GOT3 (cell line): ENCODE measurements around the gene LMF1.

ENCODE experiments used
- DNase-seq: peaks from one replicate; lab custom pipeline; 2025; ENCODE audit warnings: mixed read lengths; lab: John Stamatoyannopoulos, UW

The LMF1 gene

DNA sequence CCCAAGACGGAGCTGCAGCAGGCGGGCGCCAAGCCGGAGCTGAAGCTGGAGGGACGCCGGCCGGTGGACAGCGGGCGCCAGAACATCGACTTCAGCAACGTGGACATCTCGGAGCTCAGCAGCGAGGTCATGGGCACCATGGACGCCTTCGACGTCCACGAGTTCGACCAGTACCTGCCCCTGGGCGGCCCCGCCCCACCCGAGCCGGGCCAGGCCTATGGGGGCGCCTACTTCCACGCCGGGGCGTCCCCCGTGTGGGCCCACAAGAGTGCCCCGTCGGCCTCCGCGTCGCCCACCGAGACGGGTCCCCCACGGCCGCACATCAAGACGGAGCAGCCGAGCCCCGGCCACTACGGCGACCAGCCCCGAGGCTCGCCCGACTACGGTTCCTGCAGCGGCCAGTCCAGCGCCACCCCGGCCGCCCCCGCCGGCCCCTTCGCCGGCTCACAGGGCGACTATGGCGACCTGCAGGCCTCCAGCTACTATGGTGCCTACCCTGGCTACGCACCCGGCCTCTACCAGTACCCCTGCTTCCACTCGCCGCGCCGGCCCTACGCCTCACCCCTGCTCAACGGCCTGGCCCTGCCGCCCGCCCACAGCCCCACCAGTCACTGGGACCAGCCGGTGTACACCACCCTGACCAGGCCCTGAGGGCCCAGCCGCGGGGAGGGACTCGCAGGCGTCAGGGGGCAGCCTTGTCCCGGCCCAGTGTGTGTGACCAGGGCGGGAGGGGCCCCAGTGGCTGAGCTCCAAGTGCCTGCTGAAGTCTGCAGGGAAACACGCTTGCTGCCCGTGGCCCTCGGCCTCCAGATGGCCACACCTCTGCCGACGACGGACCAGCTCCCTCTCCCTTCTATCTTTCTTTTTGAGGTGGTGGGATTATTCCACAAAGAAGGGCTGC, 14.2 kb upstream of the LMF1 start:
- no peak for DNase-seq

GRCh38 chr16:984121-984694, 13.4 kb upstream of the LMF1 start:
- DNase-seq: no peak

- DNase-seq: no peak
Measured at GRCh38 chr16:983044-984030, 12.6 kb upstream of the LMF1 start.

DNA sequence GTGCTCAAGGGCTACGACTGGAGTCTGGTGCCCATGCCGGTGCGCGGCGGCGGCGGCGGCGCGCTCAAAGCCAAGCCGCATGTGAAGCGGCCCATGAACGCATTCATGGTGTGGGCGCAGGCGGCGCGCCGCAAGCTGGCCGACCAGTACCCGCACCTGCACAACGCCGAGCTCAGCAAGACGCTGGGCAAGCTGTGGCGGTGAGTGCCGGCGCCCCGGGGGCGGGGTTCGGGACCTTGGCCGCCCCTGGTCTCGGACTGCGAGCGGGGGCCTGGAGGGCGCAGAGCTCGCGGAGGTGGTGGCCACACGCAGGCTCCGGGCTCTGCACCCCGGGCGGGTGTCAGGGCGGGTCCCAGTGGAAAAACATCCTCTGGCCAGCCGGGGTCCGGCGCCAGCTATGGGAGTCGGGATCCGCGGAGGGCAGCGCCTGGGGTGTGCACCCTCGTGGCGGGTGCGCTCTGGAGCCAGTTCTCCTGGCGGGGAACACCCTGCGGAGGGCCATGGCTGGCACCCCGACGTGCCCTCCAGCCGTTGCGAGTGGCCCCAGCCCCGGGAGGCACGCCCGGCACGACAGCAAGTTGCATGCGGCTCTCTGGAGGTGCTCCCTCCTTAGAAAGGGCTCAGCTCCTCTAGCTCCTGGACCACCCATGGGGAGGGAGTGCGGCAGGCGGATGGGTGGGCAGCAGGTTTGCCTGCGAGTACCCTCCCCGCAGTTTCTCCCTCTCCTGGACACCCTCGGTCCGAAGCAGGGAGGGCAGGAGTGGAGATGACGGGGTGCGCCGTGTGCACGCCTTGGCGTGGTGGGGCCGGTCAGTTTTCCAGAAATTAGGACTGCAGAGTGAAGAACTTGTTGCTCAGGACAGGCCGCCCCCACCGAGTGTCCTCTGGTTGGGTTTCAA, 11.6 kb upstream of the LMF1 start:
- DNase-seq: no peak

DNA sequence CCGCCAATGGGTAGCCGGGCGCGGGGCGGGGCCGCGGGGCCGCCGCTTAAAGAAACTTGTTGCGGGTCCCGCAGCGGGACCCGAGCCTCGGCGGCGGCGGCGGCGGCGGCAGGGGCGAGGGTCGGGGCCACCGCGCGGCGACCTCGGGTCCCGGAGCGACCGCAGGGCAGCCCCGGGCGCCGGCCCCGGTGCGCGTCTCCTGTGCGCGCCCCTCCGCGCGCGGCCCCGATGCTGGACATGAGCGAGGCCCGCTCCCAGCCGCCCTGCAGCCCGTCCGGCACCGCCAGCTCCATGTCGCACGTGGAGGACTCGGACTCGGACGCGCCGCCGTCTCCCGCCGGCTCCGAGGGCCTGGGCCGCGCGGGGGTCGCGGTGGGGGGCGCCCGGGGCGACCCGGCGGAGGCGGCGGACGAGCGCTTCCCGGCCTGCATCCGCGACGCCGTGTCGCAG, 10.9 kb upstream of the LMF1 start, which contains the start of gene SOX8:
TSS of gene SOX8 (plus strand) at position 76 of the 450 bp plus-strand sequence. CDS start at position 229, 153 bp downstream.
- no peak for DNase-seq

DNA sequence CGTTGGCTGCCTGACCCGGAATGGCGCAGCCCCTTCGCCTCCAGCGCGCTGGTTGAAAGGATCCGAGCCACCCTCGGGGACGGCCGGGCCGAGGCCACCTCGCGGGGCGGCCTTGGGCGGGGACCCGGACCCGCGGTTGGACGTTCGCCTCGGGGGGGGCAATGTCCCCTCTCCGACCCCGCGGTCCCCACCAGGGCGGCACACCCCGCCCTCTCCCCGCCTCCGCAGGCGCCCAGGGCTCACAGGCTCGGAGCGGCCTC, 9.7 kb upstream of the LMF1 start:
- DNase-seq: no peak

- no peak for DNase-seq
Measured at GRCh38 chr16:979859-980594, 9.2 kb upstream of the LMF1 start.

- no peak for DNase-seq
Measured at GRCh38 chr16:979147-979546, 8.4 kb upstream of the LMF1 start.

GRCh38 chr16:978403-978802, 7.6 kb upstream of the LMF1 start:
- no peak for DNase-seq

GRCh38 chr16:977896-978295, 7.1 kb upstream of the LMF1 start:
- no peak for DNase-seq

- no peak for DNase-seq
Measured at GRCh38 chr16:977081-977701, 6.4 kb upstream of the LMF1 start.

DNA sequence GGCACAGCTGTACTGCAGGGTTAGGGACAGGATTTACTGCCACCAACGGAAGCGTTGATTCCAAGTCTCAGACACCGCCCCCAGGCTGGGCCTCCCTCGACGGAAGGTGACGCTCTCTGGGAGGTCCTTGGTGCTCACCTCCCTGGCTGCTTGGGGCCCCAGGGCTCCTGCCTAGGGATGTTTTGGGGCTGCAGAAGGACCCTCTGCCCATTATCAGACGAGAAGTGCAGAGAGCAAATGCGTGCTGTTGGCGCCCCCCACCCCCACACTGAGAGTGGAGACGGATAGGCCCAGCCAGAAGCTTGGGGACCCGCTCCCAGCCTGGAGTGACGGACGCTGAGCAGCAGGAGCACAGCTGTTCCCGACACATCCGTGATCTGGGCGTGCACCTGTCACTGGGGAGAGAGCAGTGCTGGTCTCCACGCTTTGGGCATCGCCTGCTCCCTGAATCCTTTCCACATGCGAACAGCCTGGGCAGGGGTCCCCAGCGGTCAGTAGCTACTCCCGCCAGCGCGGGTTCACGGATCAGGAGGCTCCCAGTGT, 5.7 kb upstream of the LMF1 start:
- no peak for DNase-seq

GRCh38 chr16:975291-975690, 4.5 kb upstream of the LMF1 start:
- DNase-seq: no peak

GRCh38 chr16:974611-975261, 4.0 kb upstream of the LMF1 start:
- no peak for DNase-seq

DNA sequence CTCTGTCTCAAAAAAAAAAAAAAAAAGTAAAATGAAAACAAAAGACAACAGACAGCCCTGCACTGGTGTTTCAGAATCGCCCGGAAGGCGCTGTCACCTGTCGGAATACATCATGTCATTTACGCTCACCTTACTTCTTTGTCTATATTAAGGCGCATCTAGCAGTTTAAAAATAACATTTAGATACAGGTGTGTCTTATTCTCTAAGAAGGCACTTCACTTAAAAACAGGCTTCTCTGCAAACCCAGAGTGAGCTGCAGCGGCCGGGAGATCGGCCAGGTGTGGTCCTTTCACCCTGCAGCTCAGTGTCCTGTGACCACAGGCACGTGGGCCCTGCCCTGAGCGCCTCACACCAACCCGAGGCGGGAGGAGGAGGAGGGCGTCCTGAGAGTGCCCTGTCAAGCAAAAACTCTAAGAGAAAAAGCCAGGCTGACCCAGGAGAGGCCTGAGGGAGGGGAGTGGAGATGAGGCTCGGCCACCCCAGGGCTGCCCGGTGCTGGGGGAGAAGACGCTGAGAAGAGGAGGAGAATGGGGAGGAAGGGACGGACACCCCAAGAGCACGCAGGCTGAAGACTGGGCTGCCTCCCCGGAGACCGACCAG, 3.3 kb upstream of the LMF1 start:
- no peak for DNase-seq

DNA sequence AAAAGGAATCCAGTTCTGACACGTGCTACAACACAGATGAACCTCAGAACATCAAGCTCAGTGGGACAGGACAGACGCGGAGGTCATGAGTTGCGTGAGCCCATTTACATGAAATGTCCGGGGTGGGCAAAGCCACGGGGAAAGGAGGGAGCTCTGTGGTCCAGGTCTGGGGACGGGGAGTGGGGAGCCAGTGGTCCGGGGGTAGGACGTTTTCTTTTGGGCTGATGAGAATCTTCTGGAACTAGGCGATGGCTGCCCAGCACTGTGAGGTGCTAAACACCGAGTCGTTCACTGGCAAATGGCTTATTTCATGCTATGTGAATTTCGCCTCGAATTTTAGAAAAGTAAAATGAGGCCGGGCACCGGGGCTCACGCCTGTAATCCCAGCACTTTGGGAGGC, 2.6 kb upstream of the LMF1 start:
- no peak for DNase-seq

GRCh38 chr16:972316-973002, 1.7 kb upstream of the LMF1 start:
- no peak for DNase-seq

- DNase-seq: no peak
Measured at GRCh38 chr16:971981-972315, 1.2 kb upstream of the LMF1 start.

DNA sequence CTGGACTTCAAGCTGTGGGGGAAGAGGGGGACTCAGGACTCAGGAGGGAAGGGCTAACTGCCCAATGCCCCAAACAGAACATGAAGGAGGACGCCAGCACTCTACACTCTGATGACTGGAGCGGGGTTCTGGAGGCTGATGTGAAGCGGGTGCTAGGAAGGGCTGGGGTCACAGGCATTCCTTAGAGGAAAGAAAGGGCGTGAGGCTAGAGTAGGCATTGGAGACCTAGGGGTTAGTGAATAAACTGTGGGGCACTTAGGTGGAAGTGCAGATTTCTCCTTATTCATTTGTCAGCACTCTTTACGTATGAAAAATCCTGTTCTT, 760 bp upstream of the LMF1 start:
- no peak for DNase-seq
